Neural cell (in vitro differentiated cells): Measurements from ENCODE around the gene CC2D2B. TPM values are rescaled to one million over a fixed set of nuclear protein-coding genes. Genes with fewer than 3 reads are reported as not detected.

Experiments used
- H2AFZ ChIP-seq: fragments of 200-600, 300-800 bp; sonication (generic), shearing (Covaris generic); 2 replicates; pipeline ENCODE4 v1.6.0; 2014; ENCODE audit warnings: low read depth, mild to moderate bottlenecking, antibody characterized with exemption, low read length, moderate library complexity
- H3F3A ChIP-seq: fragments of 200-600 bp; shearing (Covaris generic); 2 replicates; pipeline ENCODE4 v1.6.1; 2016; ENCODE audit warnings: mild to moderate bottlenecking, moderate library complexity, mixed read lengths, antibody characterized with exemption, low read length; ENCODE audit not compliant: insufficient read depth, poor library complexity, severe bottlenecking
- H3K27ac ChIP-seq: fragments of 200-600, 300-800 bp; sonication (generic), shearing (Covaris generic); 2 replicates; pipeline ENCODE4 v1.5.1; 2014; ENCODE audit warnings: mild to moderate bottlenecking, low read length, moderate library complexity
- H3K27me3 ChIP-seq: fragments of 300-800, 200-600 bp; sonication (generic), shearing (Covaris generic); 2 replicates; pipeline ENCODE4 v1.6.0; 2014; ENCODE audit warnings: mild to moderate bottlenecking, low read depth, low read length, moderate library complexity; ENCODE audit not compliant: insufficient read depth
- H3K36me3 ChIP-seq: fragments of 300-800, 200-600 bp; sonication (generic), shearing (Covaris generic); 2 replicates; pipeline ENCODE4 v1.5.1; 2014; ENCODE audit warnings: mild to moderate bottlenecking, antibody characterized with exemption, low read length, moderate library complexity; ENCODE audit not compliant: insufficient read depth
- H3K4me2 ChIP-seq: fragments of 300-800, 200-600 bp; sonication (generic), shearing (Covaris generic); 2 replicates; pipeline ENCODE4 v1.6.0; 2014; ENCODE audit warnings: mild to moderate bottlenecking, low read length
- H3K4me3 ChIP-seq: fragments of 300-800, 200-600 bp; sonication (generic), shearing (Covaris generic); 2 replicates; pipeline ENCODE4 v1.5.1; 2014; ENCODE audit warnings: mild to moderate bottlenecking, low read length, moderate library complexity
- H3K79me2 ChIP-seq: fragments of 200-600 bp; shearing (Covaris generic); replicated peaks from 2 replicates; pipeline ENCODE4 v1.6.0; 2014; ENCODE audit warnings: mild to moderate bottlenecking, low read length, moderate library complexity; ENCODE audit not compliant: insufficient read depth
- H3K9ac ChIP-seq: fragments of 300-800, 200-600 bp; sonication (generic), shearing (Covaris generic); 2 replicates; pipeline ENCODE4 v1.6.1; 2016; ENCODE audit warnings: mild to moderate bottlenecking, low read length, mixed read lengths
- H3K9me2 ChIP-seq: fragments of 200-600 bp; shearing (Covaris generic); 2 replicates; pipeline ENCODE4 v1.6.1; 2016; ENCODE audit warnings: mild to moderate bottlenecking, low read length, mixed read lengths; ENCODE audit not compliant: insufficient read depth
- H3K9me3 ChIP-seq: fragments of 200-600, 300-800 bp; sonication (generic), shearing (Covaris generic); 2 replicates; pipeline ENCODE4 v1.6.1; 2016; ENCODE audit warnings: mild to moderate bottlenecking, mixed run types, low read length, moderate library complexity, mixed read lengths
- H4K20me1 ChIP-seq: fragments of 200-600 bp; shearing (Covaris generic); 2 replicates; pipeline ENCODE4 v1.6.1; 2016; ENCODE audit warnings: mild to moderate bottlenecking, mixed run types; ENCODE audit not compliant: insufficient read depth
- EP300 ChIP-seq: fragments of 450-650 bp; conservative IDR thresholded peaks from 2 replicates; pipeline ENCODE4 v1.6.1; 2014; ENCODE audit warnings: antibody characterized with exemption, mild to moderate bottlenecking, moderate library complexity; ENCODE audit not compliant: poor library complexity, severe bottlenecking
- EZH2 ChIP-seq: fragments of 200-600, 300-800 bp; shearing (Covaris generic), sonication (generic); IDR thresholded peaks from 2 replicates; pipeline ENCODE4 v1.6.1; 2014; ENCODE audit warnings: antibody characterized with exemption, low read length, borderline replicate concordance, mild to moderate bottlenecking; ENCODE audit not compliant: insufficient read depth, poor library complexity, severe bottlenecking
- MXI1 ChIP-seq: fragments of 450-650 bp; conservative IDR thresholded peaks from 2 replicates; pipeline ENCODE4 v1.6.1; 2014; ENCODE audit warnings: antibody characterized with exemption, mild to moderate bottlenecking; ENCODE audit not compliant: poor library complexity, severe bottlenecking
- POLR2AphosphoS5 ChIP-seq: IDR thresholded peaks from 2 replicates; pipeline ENCODE4 v1.6.1; 2012
- RAD21 ChIP-seq: fragments of 450-650 bp; conservative IDR thresholded peaks from 2 replicates; pipeline ENCODE4 v1.6.1; 2014; ENCODE audit warnings: antibody characterized with exemption, mild to moderate bottlenecking, moderate library complexity
- SMC3 ChIP-seq: fragments of 450-650 bp; conservative IDR thresholded peaks from 2 replicates; pipeline ENCODE4 v1.6.1; 2014; ENCODE audit warnings: antibody characterized with exemption, mild to moderate bottlenecking, moderate library complexity; ENCODE audit not compliant: poor library complexity
- TAF1 ChIP-seq: IDR thresholded peaks from 2 replicates; pipeline ENCODE4 v1.6.1; 2012; ENCODE audit warnings: low read depth
- polyA plus RNA-seq: library from polyadenylated mRNA; depleted of rRNA; stranded (reverse); fragments of >200 nt; gene quantifications from 2 replicates; pipeline ENCODE4 v1.2.3, GENCODE V29; 2014
- TF ChIP-seq, protein P1 (sequence below): IDR thresholded peaks from 2 replicates; pipeline ENCODE4 v1.6.1; 2012; ENCODE audit warnings: borderline replicate concordance
- TF ChIP-seq, protein P2 (sequence below): fragments of 450-650 bp; IDR thresholded peaks from 2 replicates; pipeline ENCODE4 v1.5.1; 2014; ENCODE audit warnings: antibody characterized with exemption, mild to moderate bottlenecking, moderate library complexity; ENCODE audit not compliant: poor library complexity, severe bottlenecking

The CC2D2B gene
- polyA plus RNA-seq, 1 donor from 2014 or later, result 0.61 TPM

DNA sequence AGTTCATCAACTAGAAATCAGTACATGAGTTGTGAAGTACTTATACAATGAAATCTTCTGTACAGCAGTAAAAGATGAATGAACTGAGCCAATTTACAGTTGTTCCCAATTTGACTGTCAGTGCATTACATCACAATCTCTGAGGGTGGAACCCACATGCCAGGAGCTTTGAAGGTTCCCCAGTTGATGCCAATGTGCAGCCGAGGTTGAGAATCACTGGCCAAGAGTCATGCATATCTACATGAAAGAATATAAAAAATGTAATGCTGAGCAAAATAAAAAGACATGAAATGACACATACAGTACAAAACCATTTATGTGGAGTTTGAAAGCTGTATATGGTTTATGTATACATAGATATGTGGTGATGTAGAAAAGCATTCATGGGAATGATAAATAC, 113.6 kb downstream of the CC2D2B start:
- H3K9me3 ChIP-seq, result no peaks in the 10 kb centered on the region
- no peaks in the 10 kb centered on the region for H3K27me3 ChIP-seq
- H3K9ac ChIP-seq, result no peak overlapping the region
- no peaks in the 10 kb centered on the region for H3K9me2 ChIP-seq
- TF ChIP-seq EP300, result no peak
- TF ChIP-seq, protein P1, sequence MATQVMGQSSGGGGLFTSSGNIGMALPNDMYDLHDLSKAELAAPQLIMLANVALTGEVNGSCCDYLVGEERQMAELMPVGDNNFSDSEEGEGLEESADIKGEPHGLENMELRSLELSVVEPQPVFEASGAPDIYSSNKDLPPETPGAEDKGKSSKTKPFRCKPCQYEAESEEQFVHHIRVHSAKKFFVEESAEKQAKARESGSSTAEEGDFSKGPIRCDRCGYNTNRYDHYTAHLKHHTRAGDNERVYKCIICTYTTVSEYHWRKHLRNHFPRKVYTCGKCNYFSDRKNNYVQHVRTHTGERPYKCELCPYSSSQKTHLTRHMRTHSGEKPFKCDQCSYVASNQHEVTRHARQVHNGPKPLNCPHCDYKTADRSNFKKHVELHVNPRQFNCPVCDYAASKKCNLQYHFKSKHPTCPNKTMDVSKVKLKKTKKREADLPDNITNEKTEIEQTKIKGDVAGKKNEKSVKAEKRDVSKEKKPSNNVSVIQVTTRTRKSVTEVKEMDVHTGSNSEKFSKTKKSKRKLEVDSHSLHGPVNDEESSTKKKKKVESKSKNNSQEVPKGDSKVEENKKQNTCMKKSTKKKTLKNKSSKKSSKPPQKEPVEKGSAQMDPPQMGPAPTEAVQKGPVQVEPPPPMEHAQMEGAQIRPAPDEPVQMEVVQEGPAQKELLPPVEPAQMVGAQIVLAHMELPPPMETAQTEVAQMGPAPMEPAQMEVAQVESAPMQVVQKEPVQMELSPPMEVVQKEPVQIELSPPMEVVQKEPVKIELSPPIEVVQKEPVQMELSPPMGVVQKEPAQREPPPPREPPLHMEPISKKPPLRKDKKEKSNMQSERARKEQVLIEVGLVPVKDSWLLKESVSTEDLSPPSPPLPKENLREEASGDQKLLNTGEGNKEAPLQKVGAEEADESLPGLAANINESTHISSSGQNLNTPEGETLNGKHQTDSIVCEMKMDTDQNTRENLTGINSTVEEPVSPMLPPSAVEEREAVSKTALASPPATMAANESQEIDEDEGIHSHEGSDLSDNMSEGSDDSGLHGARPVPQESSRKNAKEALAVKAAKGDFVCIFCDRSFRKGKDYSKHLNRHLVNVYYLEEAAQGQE, result no peak
- TF ChIP-seq POLR2AphosphoS5, result no peak
- TF ChIP-seq, protein P2, sequence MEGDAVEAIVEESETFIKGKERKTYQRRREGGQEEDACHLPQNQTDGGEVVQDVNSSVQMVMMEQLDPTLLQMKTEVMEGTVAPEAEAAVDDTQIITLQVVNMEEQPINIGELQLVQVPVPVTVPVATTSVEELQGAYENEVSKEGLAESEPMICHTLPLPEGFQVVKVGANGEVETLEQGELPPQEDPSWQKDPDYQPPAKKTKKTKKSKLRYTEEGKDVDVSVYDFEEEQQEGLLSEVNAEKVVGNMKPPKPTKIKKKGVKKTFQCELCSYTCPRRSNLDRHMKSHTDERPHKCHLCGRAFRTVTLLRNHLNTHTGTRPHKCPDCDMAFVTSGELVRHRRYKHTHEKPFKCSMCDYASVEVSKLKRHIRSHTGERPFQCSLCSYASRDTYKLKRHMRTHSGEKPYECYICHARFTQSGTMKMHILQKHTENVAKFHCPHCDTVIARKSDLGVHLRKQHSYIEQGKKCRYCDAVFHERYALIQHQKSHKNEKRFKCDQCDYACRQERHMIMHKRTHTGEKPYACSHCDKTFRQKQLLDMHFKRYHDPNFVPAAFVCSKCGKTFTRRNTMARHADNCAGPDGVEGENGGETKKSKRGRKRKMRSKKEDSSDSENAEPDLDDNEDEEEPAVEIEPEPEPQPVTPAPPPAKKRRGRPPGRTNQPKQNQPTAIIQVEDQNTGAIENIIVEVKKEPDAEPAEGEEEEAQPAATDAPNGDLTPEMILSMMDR, result no peak
- TF ChIP-seq MXI1, result no peak
- no peak for TF ChIP-seq EZH2
- no peak for TF ChIP-seq RAD21
- no peak for TF ChIP-seq SMC3
- no peaks in the 10 kb centered on the region for H3K79me2 ChIP-seq
- no peak overlapping the region for H2AFZ ChIP-seq
- H3K4me3 ChIP-seq, result no peak overlapping the region
- H4K20me1 ChIP-seq, result no peaks in the 10 kb centered on the region
- H3K4me2 ChIP-seq, result no peak overlapping the region
- H3F3A ChIP-seq, result no peaks in the 10 kb centered on the region
- no peak overlapping the region for H3K27ac ChIP-seq
- no peaks in the 10 kb centered on the region for H3K36me3 ChIP-seq

DNA sequence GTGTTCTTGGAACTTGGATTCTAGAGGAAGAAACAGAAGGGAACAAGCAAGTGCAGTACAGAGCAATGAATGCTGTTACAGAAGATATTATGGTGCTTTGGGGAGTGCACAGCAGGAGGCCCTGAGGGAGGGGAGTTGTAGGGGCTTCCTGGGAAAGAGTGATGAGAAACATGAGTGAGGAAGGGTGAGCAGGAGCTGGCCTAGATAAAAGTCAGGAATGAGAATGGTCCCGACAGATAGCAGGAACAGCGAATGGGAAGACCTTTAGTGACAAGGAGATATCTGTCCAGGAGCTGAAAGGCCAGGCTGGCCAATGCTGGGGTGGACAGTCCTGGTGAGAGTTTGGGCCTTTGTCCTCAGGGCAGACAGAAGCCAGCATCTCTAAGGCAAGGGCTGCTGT, 115.0 kb downstream of the CC2D2B start:
- Histone ChIP-seq H4K20me1 (no peaks in the 10 kb centered on the region), H3K4me2 (no peak overlapping the region), H2AFZ (no peak overlapping the region), H3K36me3 (no peaks in the 10 kb centered on the region), H3K4me3 (no peak overlapping the region), H3F3A (no peaks in the 10 kb centered on the region), H3K9me3 (no peaks in the 10 kb centered on the region), H3K9me2 (no peaks in the 10 kb centered on the region), H3K79me2 (no peaks in the 10 kb centered on the region), H3K9ac (no peak overlapping the region), H3K27me3 (no peaks in the 10 kb centered on the region), H3K27ac (no peak overlapping the region)
- TF ChIP-seq, protein P1, result no peak
- TF ChIP-seq EZH2 (no peak), POLR2AphosphoS5 (no peak), RAD21 (no peak), MXI1 (no peak), TAF1 (no peak), EP300 (no peak)
- TF ChIP-seq, protein P2, result no peak
